H1 (cell line): Measurements from ENCODE around the gene TMEM232. TPM values are rescaled to one million over a fixed set of nuclear protein-coding genes. Genes with fewer than 3 reads are reported as not detected.

Source experiments
- CTCF ChIA-PET: fragments of 300-600 bp; sonication (Branson Sonifier 250); formaldehyde crosslinking; loops from one replicate; lab custom pipeline; 2021; ENCODE audit not compliant: partially characterized antibody; lab: Charles Lee
- POLR2A ChIA-PET: fragments of 300-600 bp; sonication (Branson Sonifier 250); formaldehyde crosslinking; loops from one replicate; lab custom pipeline; 2021; ENCODE audit warnings: inconsistent platforms; ENCODE audit not compliant: partially characterized antibody; lab: Charles Lee
- DNase-seq, 2 experiments: peaks; one replicate each; pipeline versions ENCODE4 v3.0.0 to v3.0.0-alpha.2; 2010 to 2022; ENCODE audit warnings: low spot score in 2 of 2, low read depth in 1 of 2, mixed read lengths in 1 of 2
- FAIRE-seq: peaks from 2 replicates; lab custom pipeline; 2011; peaks lifted over from hg19 to GRCh38; lab: Jason Lieb, UNC
- H2AFZ ChIP-seq: 2 replicates; pipeline ENCODE4 v1.8.1; 2012; ENCODE audit warnings: low read length, inconsistent platforms
- H2AK5ac ChIP-seq: 2 replicates; pipeline ENCODE4 v1.6.1; 2013; ENCODE audit warnings: low read depth, low read length
- H2BK120ac ChIP-seq: replicated peaks from 2 replicates; pipeline ENCODE3; 2013; ENCODE audit warnings: low read depth, low read length, inconsistent platforms
- H2BK12ac ChIP-seq: 2 replicates; pipeline ENCODE4 v1.6.1; 2013; ENCODE audit warnings: low read depth, low read length
- H2BK15ac ChIP-seq: 2 replicates; pipeline ENCODE4 v1.6.1; 2013; ENCODE audit warnings: low read length
- H2BK20ac ChIP-seq: 2 replicates; pipeline ENCODE4 v1.6.1; 2013; ENCODE audit warnings: low read length
- H2BK5ac ChIP-seq: 2 replicates; pipeline ENCODE4 v1.6.1; 2013; ENCODE audit warnings: low read depth, low read length
- H3K14ac ChIP-seq: 2 replicates; pipeline ENCODE4 v1.6.1; 2013; ENCODE audit warnings: inconsistent platforms; ENCODE audit not compliant: insufficient read length
- H3K18ac ChIP-seq: 2 replicates; pipeline ENCODE4 v1.6.1; 2013; ENCODE audit warnings: low read length; ENCODE audit errors: extremely low read depth
- H3K23ac ChIP-seq: 2 replicates; pipeline ENCODE4 v1.6.1; 2013; ENCODE audit warnings: inconsistent platforms; ENCODE audit not compliant: insufficient read length
- H3K23me2 ChIP-seq: 2 replicates; pipeline ENCODE4 v1.6.1; 2013; ENCODE audit warnings: low read depth, low read length
- H3K27ac ChIP-seq: 2 replicates; pipeline ENCODE4 v1.6.1; 2011; ENCODE audit warnings: low read depth, low read length, inconsistent platforms
- H3K27me3 ChIP-seq, 4 experiments: replicated peaks in 1 of 4; 1 replicate in 1 of 4; 2 replicates in 3 of 4; pipeline versions ENCODE4 v1.6.1 to v1.8.1; 2011 to 2013; ENCODE audit warnings: low read length in 3 of 4, mild to moderate bottlenecking in 3 of 4, inconsistent platforms in 2 of 4, mixed read lengths in 2 of 4, moderate library complexity in 1 of 4; ENCODE audit not compliant: control insufficient read depth in 3 of 4, insufficient read depth in 3 of 4; ENCODE audit errors: extremely low read depth in 1 of 4
- H3K36me3 ChIP-seq, 4 experiments: 2 replicates each; pipeline versions ENCODE4 v1.6.1 to v1.8.1; 2011 to 2013; ENCODE audit warnings: mild to moderate bottlenecking in 4 of 4, low read length in 3 of 4, moderate library complexity in 2 of 4, control low read depth in 1 of 4, inconsistent platforms in 1 of 4; ENCODE audit not compliant: insufficient read depth in 4 of 4, control insufficient read depth in 2 of 4
- H3K4ac ChIP-seq: replicated peaks from 2 replicates; pipeline ENCODE3; 2013; ENCODE audit warnings: low read length, low read depth, mixed read lengths, inconsistent platforms; ENCODE audit not compliant: insufficient read length
- H3K4me1 ChIP-seq, 4 experiments: replicated peaks in 1 of 4; 1 replicate in 1 of 4; 2 replicates in 3 of 4; pipeline versions ENCODE4 v1.6.1 to v1.8.1; 2011 to 2013; ENCODE audit warnings: low read length in 3 of 4, inconsistent platforms in 2 of 4, mixed read lengths in 1 of 4; ENCODE audit not compliant: insufficient read depth in 4 of 4, control insufficient read depth in 3 of 4
- H3K4me2 ChIP-seq, 2 experiments: 2 replicates each; pipeline versions ENCODE4 v1.6.1 to v1.8.1; 2011 to 2013; ENCODE audit warnings: low read depth in 2 of 2, low read length in 2 of 2, control low read depth in 1 of 2, inconsistent platforms in 1 of 2, mild to moderate bottlenecking in 1 of 2; ENCODE audit not compliant: insufficient read depth in 1 of 2
- H3K4me3 ChIP-seq, 4 experiments: fragments of 200-600, 300-600 bp in 1 of 4; sonication (generic), shearing (Covaris generic), sonication (Bioruptor Twin) in 1 of 4; 2 replicates each; pipeline versions ENCODE4 v1.5.1 to v1.8.1; 2011 to 2016; ENCODE audit warnings: low read length in 4 of 4, low read depth in 3 of 4, control low read depth in 2 of 4, inconsistent platforms in 2 of 4, mild to moderate bottlenecking in 2 of 4, mixed read lengths in 1 of 4, moderate library complexity in 1 of 4; ENCODE audit not compliant: insufficient read depth in 2 of 4; ENCODE audit errors: extremely low read depth in 1 of 4
- H3K56ac ChIP-seq: replicated peaks from 2 replicates; pipeline ENCODE3; 2013; ENCODE audit warnings: low read depth, mild to moderate bottlenecking, mixed read lengths, low read length, inconsistent platforms; ENCODE audit not compliant: insufficient read length
- H3K79me1 ChIP-seq: 2 replicates; pipeline ENCODE4 v1.6.1; 2013; ENCODE audit warnings: low read depth, low read length, control low read depth
- H3K79me2 ChIP-seq, 2 experiments: 2 replicates each; pipeline versions ENCODE4 v1.6.1 to v1.8.1; 2012 to 2013; ENCODE audit warnings: low read length in 2 of 2, mild to moderate bottlenecking in 2 of 2, inconsistent platforms in 1 of 2; ENCODE audit not compliant: insufficient read depth in 2 of 2, control insufficient read depth in 1 of 2
- H3K9ac ChIP-seq, 4 experiments: replicated peaks in 1 of 4; 1 replicate in 1 of 4; 2 replicates in 3 of 4; pipeline versions ENCODE4 v1.6.1 to v1.8.1; 2011 to 2013; ENCODE audit warnings: low read depth in 3 of 4, low read length in 3 of 4, control low read depth in 2 of 4, mild to moderate bottlenecking in 2 of 4, moderate library complexity in 2 of 4, inconsistent platforms in 1 of 4; ENCODE audit errors: extremely low read depth in 1 of 4
- H3K9me3 ChIP-seq, 2 experiments: 2 replicates each; pipeline versions ENCODE4 v1.6.1 to v1.8.1; 2012 to 2013; ENCODE audit warnings: mild to moderate bottlenecking in 2 of 2, moderate library complexity in 2 of 2, control low read depth in 1 of 2, inconsistent platforms in 1 of 2, low read depth in 1 of 2, low read length in 1 of 2, mixed read lengths in 1 of 2; ENCODE audit not compliant: insufficient read depth in 2 of 2
- H4K20me1 ChIP-seq, 2 experiments: replicated peaks in 1 of 2; 2 replicates each; pipeline versions ENCODE3 to v1.8.1; 2011 to 2013; ENCODE audit warnings: inconsistent platforms in 2 of 2, low read length in 2 of 2, mild to moderate bottlenecking in 1 of 2; ENCODE audit not compliant: insufficient read depth in 2 of 2, control insufficient read depth in 1 of 2
- H4K5ac ChIP-seq: 2 replicates; pipeline ENCODE4 v1.6.1; 2013; ENCODE audit warnings: low read length, low read depth, mixed read lengths, inconsistent platforms; ENCODE audit not compliant: insufficient read length
- H4K8ac ChIP-seq: 2 replicates; pipeline ENCODE4 v1.8.0; 2013; ENCODE audit warnings: mild to moderate bottlenecking, moderate library complexity, low read length, inconsistent platforms; ENCODE audit not compliant: insufficient read depth; ENCODE audit errors: extremely low read depth
- H4K91ac ChIP-seq: replicated peaks from 2 replicates; pipeline ENCODE3; 2013; ENCODE audit warnings: low read length, mixed read lengths, inconsistent platforms; ENCODE audit not compliant: insufficient read length
- ASH2L ChIP-seq: fragments of 200-600, 300-600 bp; sonication (generic); IDR thresholded peaks from one replicate; pipeline ENCODE4 v1.7.1; 2017; ENCODE audit warnings: low read length
- CBX8 ChIP-seq: fragments of 300-800, 300-1000 bp; sonication (generic); IDR thresholded peaks from 2 replicates; pipeline ENCODE4 v1.7.1; 2016; ENCODE audit warnings: low read depth, low read length, borderline replicate concordance
- JUN ChIP-seq: IDR thresholded peaks from 2 replicates; pipeline ENCODE4 v1.6.1; 2011; ENCODE audit warnings: low read depth, mild to moderate bottlenecking, improper control_type of control experiment, low read length
- PHF8 ChIP-seq: fragments of 200-600 bp; sonication (generic); conservative IDR thresholded peaks from 2 replicates; pipeline ENCODE4 v1.7.1; 2012; ENCODE audit warnings: low read depth, mild to moderate bottlenecking, inconsistent platforms, low read length, moderate library complexity
- SAP30 ChIP-seq: fragments of 300-600 bp; sonication (generic); IDR thresholded peaks from 2 replicates; pipeline ENCODE4 v1.7.1; 2012; ENCODE audit warnings: low read length, moderate library complexity, mild to moderate bottlenecking, inconsistent platforms; ENCODE audit not compliant: insufficient read depth, insufficient replicate concordance
- YY1 ChIP-seq: IDR thresholded peaks from 2 replicates; pipeline ENCODE4 v1.6.1; 2011; ENCODE audit warnings: low read depth, mild to moderate bottlenecking, low read length
- polyA plus RNA-seq, 7 experiments: library from polyadenylated mRNA; depleted of rRNA in 3 of 7; stranded (reverse) in 5 of 7; unstranded in 2 of 7; fragments of >200 nt in 5 of 7; fragments of 200-250 nt in 2 of 7; gene quantifications; 1 replicate in 5 of 7; 2 replicates in 1 of 7; 4 replicates in 1 of 7; pipeline versions ENCODE4 v1.2.1 to v1.2.3, GENCODE V29; 2011 to 2013; ENCODE audit warnings: missing spikeins in 2 of 7, mixed read lengths in 2 of 7
- total RNA-seq: library from RNA; stranded (reverse); fragmentation: NEBNext Ultra II Directional; extraction: Animal tissue kit (Norgen Biotek cat#: 25700); gene quantifications from 2 replicates; pipeline ENCODE4 v1.2.1, GENCODE V29; 2021

The TMEM232 gene
- total and polyA plus RNA-seq, 2 of the 8 experiments (the other 6 are each of a cell fraction or from before 2014, with no cell fraction given) = 0.38 to 1.3 TPM

DNA sequence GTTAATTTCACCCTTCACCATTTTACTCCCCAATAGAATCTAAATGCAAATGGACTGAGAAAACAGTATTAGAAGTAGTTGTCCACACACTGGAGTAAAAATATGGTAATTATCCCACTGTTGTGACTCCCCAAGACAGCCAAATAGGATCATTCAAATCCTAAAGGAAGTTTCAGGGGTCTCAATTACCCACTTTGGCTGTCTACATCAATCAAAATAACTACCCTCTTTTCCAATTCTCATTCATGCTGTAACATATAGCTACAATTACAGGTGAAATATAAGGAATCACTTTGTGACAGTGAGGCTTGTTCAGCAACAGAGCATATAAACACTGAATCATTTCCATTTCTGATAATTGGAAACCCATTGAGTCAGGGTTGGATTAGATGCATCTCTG is 220.1 kb downstream of the TMEM232 start:
- H3K9me3 ChIP-seq = no peaks in the 10 kb centered on the region
- H3K4me1 ChIP-seq = peaks cover 0 to 3% (median 1%) of the 10 kb centered on the region in 4 experiments; a peak in 2 of 7 replicates
- H3K79me2 ChIP-seq = no peaks in the 10 kb centered on the region
- no peak overlapping the region for H2BK15ac ChIP-seq
- no peaks in the 10 kb centered on the region for H3K23me2 ChIP-seq
- TF ChIP-seq ASH2L = no peak
- TF ChIP-seq JUN = no peak
- TF ChIP-seq PHF8 = no peak
- no peak for TF ChIP-seq SAP30
- TF ChIP-seq YY1 = no peak
- no peak for TF ChIP-seq CBX8
- H3K4me3 ChIP-seq = no peak overlapping the region
- H3K27ac ChIP-seq = no peak overlapping the region
- no peaks in the 10 kb centered on the region for H3K36me3 ChIP-seq
- H4K91ac ChIP-seq = no peak overlapping the region
- H3K4ac ChIP-seq = no peak overlapping the region
- no peak overlapping the region for H3K18ac ChIP-seq
- no peak for FAIRE-seq
- no peak overlapping the region for H2AK5ac ChIP-seq
- ChIA-PET CTCF (no interaction called here), POLR2A (no interaction called here)
- H3K56ac ChIP-seq = no peak overlapping the region
- no peak overlapping the region for H4K5ac ChIP-seq
- no peak overlapping the region for H2BK120ac ChIP-seq
- H3K79me1 ChIP-seq = no peaks in the 10 kb centered on the region
- DNase-seq = no peak
- no peak overlapping the region for H3K23ac ChIP-seq
- no peak overlapping the region for H3K4me2 ChIP-seq
- H4K8ac ChIP-seq = no peak overlapping the region
- no peak overlapping the region for H2BK12ac ChIP-seq
- H4K20me1 ChIP-seq = no peaks in the 10 kb centered on the region
- no peak overlapping the region for H2BK5ac ChIP-seq
- H2BK20ac ChIP-seq = no peak overlapping the region
- H3K9ac ChIP-seq = no peak overlapping the region
- no peak overlapping the region for H3K14ac ChIP-seq
- H3K27me3 ChIP-seq = peaks cover 0 to 1% (median 0%) of the 10 kb centered on the region in 4 experiments; a peak in 1 of 7 replicates
- no peak overlapping the region for H2AFZ ChIP-seq
